GM15510 (cell line): Measurements from ENCODE around the gene ULBP3.

Experiments used
- POLR2A ChIP-seq: IDR thresholded peaks from 3 replicates; pipeline ENCODE4 v1.6.1; 2011; ENCODE audit warnings: borderline replicate concordance; ENCODE audit not compliant: insufficient read length; ENCODE audit errors: extremely low read depth

ULBP3 gene

DNA sequence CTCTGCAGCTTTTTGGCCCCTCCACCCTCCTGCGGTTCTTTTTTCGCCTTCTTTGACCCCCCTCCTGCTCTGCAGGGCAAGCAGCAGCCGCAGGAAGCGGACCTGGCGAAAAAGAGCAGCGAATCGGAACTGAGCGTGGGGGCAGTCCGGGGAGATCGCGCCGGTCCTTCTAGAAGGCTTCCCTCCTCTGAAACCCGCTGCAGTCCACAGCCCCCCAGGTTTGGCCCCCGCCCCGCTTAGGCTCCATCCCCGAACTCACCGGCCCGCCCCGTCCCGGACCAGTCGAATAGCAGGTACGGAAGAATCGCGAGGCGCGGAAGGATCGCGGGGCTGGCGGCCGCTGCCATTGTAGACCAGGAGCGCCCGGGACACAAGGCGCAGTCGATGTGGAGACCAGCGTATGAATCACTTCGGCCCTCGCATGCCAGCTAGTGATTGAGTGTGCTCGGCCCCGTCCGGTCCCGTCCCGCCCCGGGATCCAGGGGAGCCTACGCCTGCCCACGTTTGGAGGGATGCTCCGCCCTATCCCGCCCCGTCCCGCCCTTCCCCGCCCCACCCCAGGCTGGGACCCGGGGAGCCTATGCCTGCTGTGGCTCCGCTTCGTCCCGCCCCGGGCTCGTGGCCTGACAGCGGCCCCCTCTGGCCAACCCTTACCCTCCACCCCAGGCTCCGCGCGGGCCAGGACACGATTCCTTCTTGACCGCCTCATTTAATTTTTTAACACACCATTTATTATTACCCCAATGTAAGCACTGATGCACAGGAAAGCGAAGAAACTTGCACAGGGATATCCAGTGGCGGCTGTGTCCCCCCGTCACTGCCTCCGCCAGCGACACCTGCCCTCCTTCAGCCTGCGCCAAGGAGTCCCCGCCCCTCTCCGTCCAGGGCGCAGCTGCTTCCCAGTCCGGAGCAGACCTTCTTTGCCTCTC is at the start of gene ULBP3:
Gene ULBP3 (minus strand): TSS at position 402 of the 929 bp plus-strand sequence. CDS start 55 bp downstream, at position 347.
- no peak for TF ChIP-seq POLR2A

DNA sequence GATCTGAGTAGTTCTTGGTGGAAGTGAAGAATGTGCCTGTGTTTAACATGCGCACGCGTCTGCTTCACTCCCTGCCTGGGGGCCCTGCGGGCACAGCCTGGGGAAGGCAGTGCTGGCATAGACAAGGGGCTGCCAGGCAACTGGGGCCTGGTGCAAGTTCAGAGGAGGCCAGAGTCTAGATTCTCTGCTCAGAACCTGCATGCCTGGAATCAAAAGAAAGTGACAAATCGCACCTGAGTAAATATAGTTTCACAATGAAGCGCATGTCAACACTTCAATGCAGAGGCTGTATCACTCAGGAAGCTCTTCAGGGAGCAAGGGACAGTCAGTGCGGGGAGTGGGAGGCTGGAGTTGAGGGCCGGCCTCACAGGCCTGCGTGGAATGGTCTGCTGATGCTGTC is 49.7 kb upstream of the ULBP3 start:
- TF ChIP-seq POLR2A: no peak

DNA sequence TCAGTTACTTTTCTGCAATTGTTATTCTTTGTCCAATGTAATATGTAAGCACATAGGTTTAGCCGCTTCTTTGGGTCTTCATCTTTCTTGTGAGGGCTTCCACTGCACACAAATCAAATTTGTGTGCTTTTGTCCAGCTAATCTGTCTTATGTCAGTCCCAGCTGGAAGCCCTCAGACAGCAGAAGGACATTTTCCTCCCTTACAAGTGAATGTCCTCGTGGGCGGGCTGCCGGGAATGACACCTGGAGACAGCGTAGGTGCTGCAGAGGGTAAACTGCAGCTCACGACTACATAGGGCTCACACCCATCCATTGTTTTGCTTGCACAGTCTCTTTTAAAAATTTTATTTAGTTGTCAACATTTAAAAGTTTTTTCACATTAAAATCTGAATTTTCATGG is 49.3 kb upstream of the ULBP3 start:
- no peak for TF ChIP-seq POLR2A

GRCh38 chr6:150116200-150116800 is 47.4 kb upstream of the ULBP3 start:
- TF ChIP-seq POLR2A: no peak

- no peak for TF ChIP-seq POLR2A
Observed at GRCh38 chr6:150115769-150116168, 46.8 kb upstream of the ULBP3 start.

DNA sequence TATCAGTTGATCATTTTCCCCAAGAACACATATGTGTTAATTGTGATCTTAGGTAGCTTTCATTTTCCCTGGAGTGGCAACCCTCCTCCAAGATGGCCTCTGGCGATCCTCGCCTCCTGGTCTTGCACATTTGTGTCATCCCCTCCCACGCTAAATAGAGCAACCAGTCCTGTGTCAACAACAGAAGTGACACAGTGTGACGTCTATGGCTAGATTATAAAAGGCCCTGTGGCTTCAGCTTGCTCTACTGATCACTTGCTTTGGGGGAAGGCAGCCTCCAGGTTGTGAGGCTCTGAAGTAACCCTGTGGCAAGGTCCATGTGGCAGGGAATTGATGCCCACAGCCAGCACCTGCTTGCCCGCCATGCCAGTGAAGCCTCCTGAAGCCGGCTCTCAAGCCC is 43.3 kb upstream of the ULBP3 start:
- TF ChIP-seq POLR2A: no peak

GRCh38 chr6:150102750-150103270 is 33.9 kb upstream of the ULBP3 start:
- no peak for TF ChIP-seq POLR2A

DNA sequence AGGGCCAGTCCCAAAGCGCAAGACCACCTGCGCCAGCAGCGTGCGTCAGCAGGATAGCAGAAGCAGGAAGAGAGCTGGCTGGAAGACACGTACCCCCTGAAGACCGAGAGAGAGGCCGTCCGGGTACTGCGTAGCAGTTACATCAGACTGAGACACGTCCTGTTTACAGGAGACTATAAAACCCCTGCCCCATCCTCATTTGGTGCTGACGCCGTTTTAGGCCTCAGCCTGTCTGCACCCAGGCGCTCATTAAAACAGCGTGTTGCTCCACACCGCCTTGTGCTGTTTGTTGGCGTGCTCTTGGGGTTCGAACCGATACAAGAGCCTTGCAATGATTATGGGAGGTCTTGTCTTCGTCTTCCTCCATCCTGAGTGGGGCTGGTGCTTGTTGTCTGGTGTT is 31.8 kb upstream of the ULBP3 start:
- TF ChIP-seq POLR2A: no peak

GRCh38 chr6:150099953-150100352 is 31.0 kb upstream of the ULBP3 start:
- TF ChIP-seq POLR2A: no peak

- no peak for TF ChIP-seq POLR2A
Observed at GRCh38 chr6:150099546-150099945, 30.6 kb upstream of the ULBP3 start.

DNA sequence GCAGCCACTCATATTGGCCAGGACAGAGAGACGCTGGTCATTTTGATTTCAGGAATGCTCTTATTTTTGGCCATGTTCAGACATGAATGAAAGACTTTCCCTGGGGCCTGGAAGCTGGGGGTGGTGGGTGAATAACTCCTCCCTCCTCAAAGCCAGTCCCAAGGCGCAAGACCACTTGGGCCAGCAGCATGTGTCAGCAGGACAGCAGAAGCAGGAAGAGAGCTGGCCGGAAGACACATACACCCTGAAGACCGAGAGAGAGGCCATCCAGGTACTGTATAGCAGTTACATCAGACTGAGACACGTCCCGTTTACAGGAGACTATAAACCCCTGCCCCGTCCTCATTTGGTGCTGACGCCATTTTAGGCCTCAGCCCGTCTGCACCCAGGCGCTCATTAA is 29.2 kb upstream of the ULBP3 start:
- no peak for TF ChIP-seq POLR2A

- TF ChIP-seq POLR2A: no peak
Observed at GRCh38 chr6:150093397-150093796, 24.5 kb upstream of the ULBP3 start.

DNA sequence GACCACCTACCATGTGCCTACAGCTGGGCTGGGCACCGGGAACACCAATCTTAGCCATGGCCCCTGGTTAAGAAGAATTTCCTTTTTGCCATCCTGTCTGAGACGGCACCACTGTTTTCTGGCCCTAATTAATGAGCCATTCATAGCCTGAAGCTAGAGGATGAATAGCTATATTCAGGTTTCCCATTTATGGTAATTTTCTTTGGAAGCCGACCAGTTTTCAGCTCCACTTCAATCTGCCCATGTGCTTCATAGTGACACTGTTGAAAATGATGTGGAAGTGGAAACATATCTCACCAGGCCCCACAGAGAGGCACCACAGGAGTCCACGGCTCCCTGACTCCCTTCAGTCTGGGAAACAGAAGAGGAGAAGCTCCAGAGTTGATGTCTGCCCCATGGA is 22.6 kb upstream of the ULBP3 start:
- TF ChIP-seq POLR2A: no peak

DNA sequence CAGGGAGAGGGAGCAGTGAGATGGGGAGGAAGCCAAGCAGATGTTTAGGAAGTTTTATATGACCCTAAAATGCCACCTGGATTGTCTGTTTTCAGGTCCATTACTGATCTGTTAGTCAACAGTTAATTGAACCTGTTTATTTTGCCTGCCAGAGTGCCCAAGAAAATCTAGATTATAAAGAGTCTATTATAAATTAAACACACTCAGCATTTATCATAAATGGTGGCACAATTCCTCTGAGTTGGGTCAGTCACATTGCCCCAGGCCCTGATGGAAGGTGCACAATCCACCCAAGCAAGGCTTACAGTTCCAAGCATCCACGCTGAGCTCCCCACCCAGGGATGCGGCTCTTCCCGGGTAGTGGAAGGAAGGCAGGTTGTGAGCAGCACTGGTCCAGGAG is 21.4 kb upstream of the ULBP3 start:
- no peak for TF ChIP-seq POLR2A

DNA sequence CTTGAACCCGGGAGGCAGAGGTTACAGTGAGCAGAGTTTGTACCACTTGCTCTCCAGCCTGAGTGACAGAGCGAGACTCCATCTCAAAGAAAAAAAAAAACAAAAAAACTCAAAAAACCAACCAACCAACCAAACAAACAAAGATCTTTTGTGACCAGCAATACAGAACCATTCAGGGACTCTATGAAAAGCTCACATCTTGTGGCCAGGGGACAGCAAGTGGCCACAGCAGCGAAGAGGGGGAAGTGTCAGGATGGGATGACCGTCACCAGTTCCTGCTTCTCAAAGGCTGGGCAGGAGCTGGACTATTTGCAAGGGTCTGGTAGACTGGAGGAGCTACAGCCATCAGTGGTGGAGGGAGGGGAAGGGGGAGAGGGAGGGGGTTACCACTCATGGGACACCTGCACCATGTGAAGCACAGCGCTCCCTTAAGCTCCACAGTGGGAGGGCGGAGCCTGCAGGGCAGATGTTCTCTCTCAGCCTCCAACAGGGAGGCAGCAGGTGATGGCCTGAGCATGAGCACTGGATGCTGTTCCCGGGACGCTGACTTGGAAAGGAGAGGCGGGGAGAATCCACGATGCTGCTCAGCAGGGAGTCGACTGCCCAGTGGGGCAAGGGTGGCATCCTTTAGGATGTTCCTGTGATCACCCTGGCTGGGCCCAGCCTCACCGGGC is 19.7 kb upstream of the ULBP3 start:
- TF ChIP-seq POLR2A: no peak
